Colonic mucosa (tissue), 4 donors: ENCODE measurements around the gene NPDC1. TPM values are rescaled to one million over a fixed set of nuclear protein-coding genes. Genes with fewer than 3 reads are reported as not detected.
"Not testable (repeated sequence)": the region's sequence is repeated elsewhere in the genome, so short reads cannot be mapped to it uniquely, and the experiment has no call there.

ENCODE experiments used
- DNase-seq: peaks from one replicate; pipeline ENCODE4 v3.0.0-alpha.2; 2020
- H3K27ac ChIP-seq: fragments of 200-600 bp; one replicate; pipeline ENCODE4 v1.8.0; 2021
- H3K27me3 ChIP-seq: fragments of 200-600 bp; one replicate; pipeline ENCODE4 v1.8.0; 2021
- H3K36me3 ChIP-seq: fragments of 200-600 bp; one replicate; pipeline ENCODE4 v1.8.0; 2021
- H3K4me1 ChIP-seq: fragments of 200-600 bp; one replicate; pipeline ENCODE4 v1.8.0; 2021; ENCODE audit warnings: mild to moderate bottlenecking
- H3K4me3 ChIP-seq: fragments of 200-600 bp; one replicate; pipeline ENCODE4 v1.8.0; 2021
- H3K9ac ChIP-seq, 2 donors: one replicate each; pipeline ENCODE4 v1.7.0; 2013; ENCODE audit warnings: control low read depth in 2 of 2, low read depth in 2 of 2, low read length in 2 of 2
- H3K9me3 ChIP-seq: fragments of 200-600 bp; one replicate; pipeline ENCODE4 v1.8.0; 2021
- intact Hi-C: fragments of 100-400 bp; cut with DNase I; formaldehyde crosslinking; loops from one replicate; pipeline ENCODE4 v1.14.1; 2022
- total RNA-seq, 2 donors: library from RNA; stranded (reverse); fragmentation: NEBNext Ultra II Directional in 1 of 2; extraction: Animal tissue kit (Norgen Biotek cat#: 25700) in 1 of 2; gene quantifications; one replicate each; pipeline ENCODE4 v1.2.1, GENCODE V29; 2021
- TF ChIP-seq, protein P1 (sequence below): fragments of 200-600 bp; IDR thresholded peaks from one replicate; pipeline ENCODE4 v1.8.0; 2022; ENCODE audit warnings: antibody characterized with exemption, mild to moderate bottlenecking
- donor health status: healthy.
- donor health status: DM: no; HTN: no; CAD: no.
- donor health status: DM: no; HTN: no; CAD: no.

The NPDC1 gene
- total RNA-seq, 2 donors from 2014 or later = 149 to 177 TPM

DNA sequence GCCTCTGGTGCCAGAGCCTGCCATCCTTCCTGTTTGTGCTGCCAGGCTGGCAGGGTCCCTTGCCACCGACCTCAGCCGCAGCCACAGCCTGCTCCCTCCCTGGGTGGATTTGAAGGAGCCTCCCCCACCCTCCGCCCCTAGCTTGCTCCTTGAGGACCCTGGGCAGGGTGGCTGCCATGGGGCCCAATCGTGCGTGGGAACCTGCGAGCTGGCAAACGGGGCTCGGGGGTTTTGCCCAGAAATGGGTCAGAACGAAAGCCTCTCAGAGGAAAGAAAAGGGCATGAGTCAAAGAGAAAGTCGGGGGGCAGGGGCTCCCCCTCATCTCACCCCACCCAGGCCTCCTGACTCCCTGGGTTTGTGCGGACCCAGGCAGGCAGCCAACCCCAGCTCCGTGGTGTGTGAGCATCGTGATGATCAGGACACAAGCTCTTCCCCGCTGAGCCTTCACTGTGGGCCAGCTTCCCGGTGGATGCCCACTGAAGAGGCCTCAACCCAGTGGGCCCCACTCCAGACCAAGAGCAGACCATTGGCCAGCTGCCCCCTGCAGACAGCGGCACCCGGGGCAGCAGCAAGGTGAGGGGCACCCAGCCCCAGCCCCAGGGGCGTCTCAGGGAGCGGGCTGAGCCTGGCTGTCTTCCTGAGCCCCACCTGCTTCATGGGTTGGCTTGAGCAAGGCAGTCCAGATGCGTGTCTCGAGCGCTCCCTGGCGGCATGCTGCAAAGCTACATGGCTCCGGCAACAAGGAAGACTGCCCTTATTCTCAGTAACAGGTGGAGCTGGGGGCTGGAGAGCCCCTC lies 11.1 kb downstream of the NPDC1 start:
- peak; percentile 86 for DNase-seq
- Histone ChIP-seq H3K27me3 (no peaks in the 10 kb centered on the region), H3K9ac (peak overlapping the region; percentile 14 to 38), H3K4me1 (peaks cover 19% of the 10 kb centered on the region), H3K36me3 (no peaks in the 10 kb centered on the region), H3K9me3 (no peaks in the 10 kb centered on the region), H3K27ac (peak overlapping the region; percentile 66), H3K4me3 (peak overlapping the region; percentile 9)
- intact Hi-C loops = loop anchor here (5.0 kb wide), 1 partner anchor 248 kb away; no protein-coding TSS in a partner anchor
- TF ChIP-seq, protein P1, sequence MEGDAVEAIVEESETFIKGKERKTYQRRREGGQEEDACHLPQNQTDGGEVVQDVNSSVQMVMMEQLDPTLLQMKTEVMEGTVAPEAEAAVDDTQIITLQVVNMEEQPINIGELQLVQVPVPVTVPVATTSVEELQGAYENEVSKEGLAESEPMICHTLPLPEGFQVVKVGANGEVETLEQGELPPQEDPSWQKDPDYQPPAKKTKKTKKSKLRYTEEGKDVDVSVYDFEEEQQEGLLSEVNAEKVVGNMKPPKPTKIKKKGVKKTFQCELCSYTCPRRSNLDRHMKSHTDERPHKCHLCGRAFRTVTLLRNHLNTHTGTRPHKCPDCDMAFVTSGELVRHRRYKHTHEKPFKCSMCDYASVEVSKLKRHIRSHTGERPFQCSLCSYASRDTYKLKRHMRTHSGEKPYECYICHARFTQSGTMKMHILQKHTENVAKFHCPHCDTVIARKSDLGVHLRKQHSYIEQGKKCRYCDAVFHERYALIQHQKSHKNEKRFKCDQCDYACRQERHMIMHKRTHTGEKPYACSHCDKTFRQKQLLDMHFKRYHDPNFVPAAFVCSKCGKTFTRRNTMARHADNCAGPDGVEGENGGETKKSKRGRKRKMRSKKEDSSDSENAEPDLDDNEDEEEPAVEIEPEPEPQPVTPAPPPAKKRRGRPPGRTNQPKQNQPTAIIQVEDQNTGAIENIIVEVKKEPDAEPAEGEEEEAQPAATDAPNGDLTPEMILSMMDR = peak; percentile 93

- DNase-seq = peak; percentile 68
- Histone ChIP-seq H3K36me3 (no peaks in the 10 kb centered on the region), H3K9ac (peak overlapping the region; percentile 24 to 38), H3K27me3 (no peaks in the 10 kb centered on the region), H3K4me3 (peak overlapping the region; percentile 9), H3K4me1 (peaks cover 22% of the 10 kb centered on the region), H3K9me3 (no peaks in the 10 kb centered on the region), H3K27ac (peak overlapping the region; percentile 66)
- TF ChIP-seq, protein P1 = no peak
- intact Hi-C loops = no loop called here
Measured at GRCh38 chr9:137034039-137034708, 11.8 kb downstream of the NPDC1 start.

DNA sequence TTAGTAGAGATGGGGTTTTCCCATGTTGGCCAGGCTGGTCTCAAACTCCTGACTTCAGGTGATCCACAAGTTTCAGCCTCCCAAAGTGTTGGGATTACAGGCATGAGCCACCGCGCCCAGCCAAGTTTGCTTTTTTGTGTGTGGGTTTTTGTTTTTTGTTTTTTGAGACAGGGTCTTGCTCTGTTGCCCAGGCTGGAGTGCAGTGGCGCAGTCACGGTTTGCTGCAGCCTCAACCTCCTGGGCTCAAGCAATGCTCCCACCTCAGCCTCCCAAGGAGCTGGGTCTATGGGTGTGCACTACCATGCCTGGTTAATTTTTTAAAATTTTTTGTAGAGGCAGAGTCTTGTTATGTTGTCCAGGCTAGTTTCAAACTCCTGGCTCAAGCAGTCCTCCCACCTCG lies 12.5 kb downstream of the NPDC1 start:
- peak overlapping the region; percentile 7 for H3K4me3 ChIP-seq
- H3K27ac ChIP-seq, H3K9me3 ChIP-seq, DNase-seq, H3K27me3 ChIP-seq, intact Hi-C loops, H3K9ac ChIP-seq, H3K36me3 ChIP-seq: not testable (repeated sequence)
- peaks cover 24% of the 10 kb centered on the region for H3K4me1 ChIP-seq

- Histone ChIP-seq H3K27ac (peak overlapping the region; percentile 27), H3K9me3 (no peaks in the 10 kb centered on the region), H3K4me1 (peaks cover 24% of the 10 kb centered on the region), H3K4me3 (peak overlapping the region; percentile 7), H3K27me3 (no peaks in the 10 kb centered on the region), H3K9ac (peak overlapping the region in 1 of 2 donors; percentile 43), H3K36me3 (no peaks in the 10 kb centered on the region)
- TF ChIP-seq, protein P1 = no peak
- intact Hi-C loops = no loop called here
- no peak for DNase-seq
Measured at GRCh38 chr9:137032858-137033257, 13.1 kb downstream of the NPDC1 start.

- Histone ChIP-seq H3K27me3 (no peaks in the 10 kb centered on the region), H3K9ac (peak within 1 kb of the TSS in 1 of 2 donors; percentile 5), H3K4me1 (peaks cover 29% of the 10 kb centered on the region), H3K9me3 (no peaks in the 10 kb centered on the region), H3K36me3 (no peaks in the 10 kb centered on the region), H3K27ac (peak within 1 kb of the TSS; percentile 27), H3K4me3 (peak within 1 kb of the TSS; percentile 7)
- intact Hi-C loops = no loop called here
- TF ChIP-seq, protein P1 = no peak
- DNase-seq = peak; percentile 34
Measured at GRCh38 chr9:137031904-137032640, 13.9 kb downstream of the NPDC1 start, which contains the start of gene FUT7. FUT7 (minus strand) TSS chr9:137032088; CDS start chr9:137031991, 97 bp downstream.
